DOHH2 (cell line): ENCODE data around the gene KREMEN2.

ENCODE experiments used
- EZH2phosphoT487 ChIP-seq: fragments of 200-600 bp; sonication (generic); IDR thresholded peaks from 2 replicates; pipeline ENCODE4 v1.6.1; 2017; ENCODE audit warnings: borderline replicate concordance, mild to moderate bottlenecking, antibody characterized with exemption, low read length, moderate library complexity, mixed read lengths
- TF ChIP-seq, protein P1 (sequence below): fragments of 200-600 bp; sonication (generic); IDR thresholded peaks from one replicate; pipeline ENCODE4 v1.5.1; 2014; ENCODE audit warnings: antibody characterized with exemption, mild to moderate bottlenecking, low read depth, low read length; ENCODE audit not compliant: poor library complexity, severe bottlenecking

DNA sequence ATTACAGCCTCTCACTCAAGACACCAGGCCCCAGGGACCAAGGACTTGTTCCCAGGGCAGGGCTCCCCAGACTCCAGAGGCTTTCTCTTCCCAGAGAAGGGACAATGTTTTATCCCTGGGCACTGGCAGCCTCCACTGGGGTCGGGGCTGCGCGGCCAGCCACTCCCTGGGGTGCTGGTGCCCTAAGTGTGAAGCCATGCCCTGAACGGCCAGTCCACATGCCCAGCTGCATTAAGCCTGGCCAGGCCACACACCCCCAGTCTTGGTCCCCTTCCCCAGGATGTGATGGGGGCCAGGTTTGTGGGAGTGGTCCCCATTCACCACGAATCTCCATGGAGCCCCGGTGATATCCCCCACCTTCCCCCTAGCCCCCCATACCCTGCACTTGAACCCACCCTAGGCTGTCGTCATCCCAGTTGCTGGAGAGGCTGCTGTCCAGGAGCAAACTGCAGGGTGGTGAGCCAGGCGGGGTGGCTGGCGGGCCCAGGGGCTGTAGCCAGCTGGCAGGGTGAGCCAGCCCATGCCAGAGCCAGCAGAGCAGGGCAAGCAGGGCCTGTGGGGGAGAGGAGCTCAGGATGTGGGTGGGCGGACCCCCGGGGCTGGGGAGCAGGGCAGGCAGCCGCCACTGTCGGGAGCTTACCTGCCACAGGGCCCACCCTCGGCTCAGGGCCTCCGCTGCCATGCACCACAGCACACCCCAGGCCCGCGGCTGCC lies 9.7 kb downstream of the KREMEN2 start:
- TF ChIP-seq, protein P1, sequence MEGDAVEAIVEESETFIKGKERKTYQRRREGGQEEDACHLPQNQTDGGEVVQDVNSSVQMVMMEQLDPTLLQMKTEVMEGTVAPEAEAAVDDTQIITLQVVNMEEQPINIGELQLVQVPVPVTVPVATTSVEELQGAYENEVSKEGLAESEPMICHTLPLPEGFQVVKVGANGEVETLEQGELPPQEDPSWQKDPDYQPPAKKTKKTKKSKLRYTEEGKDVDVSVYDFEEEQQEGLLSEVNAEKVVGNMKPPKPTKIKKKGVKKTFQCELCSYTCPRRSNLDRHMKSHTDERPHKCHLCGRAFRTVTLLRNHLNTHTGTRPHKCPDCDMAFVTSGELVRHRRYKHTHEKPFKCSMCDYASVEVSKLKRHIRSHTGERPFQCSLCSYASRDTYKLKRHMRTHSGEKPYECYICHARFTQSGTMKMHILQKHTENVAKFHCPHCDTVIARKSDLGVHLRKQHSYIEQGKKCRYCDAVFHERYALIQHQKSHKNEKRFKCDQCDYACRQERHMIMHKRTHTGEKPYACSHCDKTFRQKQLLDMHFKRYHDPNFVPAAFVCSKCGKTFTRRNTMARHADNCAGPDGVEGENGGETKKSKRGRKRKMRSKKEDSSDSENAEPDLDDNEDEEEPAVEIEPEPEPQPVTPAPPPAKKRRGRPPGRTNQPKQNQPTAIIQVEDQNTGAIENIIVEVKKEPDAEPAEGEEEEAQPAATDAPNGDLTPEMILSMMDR = no peak
- no peak for TF ChIP-seq EZH2phosphoT487
